HEK293 (cell line): ENCODE data around the gene KCTD11.

Source experiments
- CTCF ChIA-PET: fragments of 350-600 bp; formaldehyde crosslinking; extraction: SDS; loops from one replicate; lab custom pipeline; 2021; ENCODE audit warnings: antibody characterized with exemption; lab: Yijun Ruan, JAX
- POLR2A ChIA-PET: fragments of 300-600 bp; formaldehyde crosslinking; extraction: SDS; loops from one replicate; lab custom pipeline; 2020; ENCODE audit warnings: antibody characterized with exemption, inconsistent platforms; lab: Yijun Ruan, JAX
- H3K27ac ChIP-seq: fragments of 200-500 bp; sonication (Bioruptor generic); 2 replicates; pipeline ENCODE4 v1.5.1; 2014; ENCODE audit warnings: low read depth, low read length, control low read depth, inconsistent platforms; ENCODE audit errors: extremely low read depth
- H3K36me3 ChIP-seq, 2 experiments: fragments of 200-500 bp in 1 of 2; sonication (Bioruptor generic) in 1 of 2; 1 replicate in 1 of 2; 2 replicates in 1 of 2; pipeline ENCODE4 v1.5.1; 2014 to 2017; ENCODE audit warnings: inconsistent platforms in 2 of 2, low read length in 2 of 2; ENCODE audit not compliant: control insufficient read depth in 2 of 2, insufficient read depth in 1 of 2
- H3K4me1 ChIP-seq: fragments of 200-500 bp; sonication (Bioruptor generic); 2 replicates; pipeline ENCODE4 v1.5.1; 2014; ENCODE audit warnings: mild to moderate bottlenecking, low read length, inconsistent platforms; ENCODE audit not compliant: control insufficient read depth, insufficient read depth
- H3K4me3 ChIP-seq: 2 replicates; pipeline ENCODE4 v1.5.1; 2011; ENCODE audit warnings: low read depth, mild to moderate bottlenecking, control low read depth, low read length, moderate library complexity
- H3K9me3 ChIP-seq: fragments of 200-500 bp; sonication (Bioruptor generic); 2 replicates; pipeline ENCODE4 v1.5.1; 2014; ENCODE audit warnings: low read depth, low read length, inconsistent platforms; ENCODE audit not compliant: control insufficient read depth, insufficient read depth
- GLIS1 ChIP-seq: fragments of 450-650 bp; formaldehyde crosslinking; IDR thresholded peaks from 2 replicates; pipeline ENCODE4 v1.5.1; 2016; ENCODE audit warnings: missing biosample characterization, missing genetic modification characterization
- IKZF3 ChIP-seq: fragments of 450-650 bp; IDR thresholded peaks from 2 replicates; pipeline ENCODE4 v1.5.0; 2018; ENCODE audit warnings: missing biosample characterization, mild to moderate bottlenecking, missing genetic modification characterization, moderate library complexity
- SP2 ChIP-seq: fragments of 450-650 bp; formaldehyde crosslinking; IDR thresholded peaks from 2 replicates; pipeline ENCODE4 v1.5.1; 2016; ENCODE audit warnings: missing biosample characterization, missing genetic modification characterization
- SP3 ChIP-seq: fragments of 450-650 bp; formaldehyde crosslinking; IDR thresholded peaks from 2 replicates; pipeline ENCODE4 v1.5.1; 2016; ENCODE audit warnings: missing biosample characterization, missing genetic modification characterization
- ZBTB8A ChIP-seq: fragments of 450-650 bp; formaldehyde crosslinking; IDR thresholded peaks from 2 replicates; pipeline ENCODE4 v1.5.1; 2016; ENCODE audit warnings: missing biosample characterization, missing genetic modification characterization
- ZFHX2 ChIP-seq: fragments of 450-650 bp; formaldehyde crosslinking; conservative IDR thresholded peaks from 2 replicates; pipeline ENCODE4 v1.5.1; 2016; ENCODE audit warnings: missing biosample characterization, missing genetic modification characterization
- ZNF112 ChIP-seq: fragments of 450-650 bp; formaldehyde crosslinking; IDR thresholded peaks from 2 replicates; pipeline ENCODE4 v1.5.0; 2017; ENCODE audit warnings: missing biosample characterization, missing genetic modification characterization
- ZNF292 ChIP-seq: fragments of 450-650 bp; formaldehyde crosslinking; IDR thresholded peaks from 2 replicates; pipeline ENCODE4 v1.5.1; 2016; ENCODE audit warnings: low read depth, missing biosample characterization, missing genetic modification characterization, borderline replicate concordance
- ZNF311 ChIP-seq: fragments of 450-650 bp; formaldehyde crosslinking; IDR thresholded peaks from 2 replicates; pipeline ENCODE4 v1.5.1; 2017; ENCODE audit warnings: missing biosample characterization, missing genetic modification characterization, borderline replicate concordance
- ZNF335 ChIP-seq: fragments of 450-650 bp; formaldehyde crosslinking; conservative IDR thresholded peaks from 2 replicates; pipeline ENCODE4 v1.5.1; 2016; ENCODE audit warnings: missing biosample characterization, missing genetic modification characterization
- ZNF341 ChIP-seq: fragments of 450-650 bp; formaldehyde crosslinking; IDR thresholded peaks from 2 replicates; pipeline ENCODE4; 2016; ENCODE audit warnings: low read depth, missing biosample characterization, missing genetic modification characterization
- ZNF366 ChIP-seq: fragments of 450-650 bp; formaldehyde crosslinking; conservative IDR thresholded peaks from 2 replicates; pipeline ENCODE4 v1.5.1; 2016; ENCODE audit warnings: missing biosample characterization, missing genetic modification characterization
- ZNF548 ChIP-seq: fragments of 450-650 bp; formaldehyde crosslinking; IDR thresholded peaks from 2 replicates; pipeline ENCODE4 v1.5.1; 2016; ENCODE audit warnings: missing biosample characterization, missing genetic modification characterization
- ZNF558 ChIP-seq: fragments of 450-650 bp; formaldehyde crosslinking; IDR thresholded peaks from 2 replicates; pipeline ENCODE4 v1.5.1; 2016; ENCODE audit warnings: missing biosample characterization, missing genetic modification characterization
- ZNF600 ChIP-seq: fragments of 450-650 bp; formaldehyde crosslinking; IDR thresholded peaks from 2 replicates; pipeline ENCODE4 v1.5.1; 2016; ENCODE audit warnings: missing biosample characterization, missing genetic modification characterization
- ZNF654 ChIP-seq: fragments of 450-650 bp; formaldehyde crosslinking; IDR thresholded peaks from 2 replicates; pipeline ENCODE4 v1.5.1; 2016; ENCODE audit warnings: low read depth, missing biosample characterization, missing genetic modification characterization
- ZNF701 ChIP-seq: fragments of 450-650 bp; formaldehyde crosslinking; IDR thresholded peaks from 2 replicates; pipeline ENCODE4 v1.5.1; 2016; ENCODE audit warnings: missing biosample characterization, missing genetic modification characterization
- ZNF747 ChIP-seq: fragments of 450-650 bp; formaldehyde crosslinking; IDR thresholded peaks from 2 replicates; pipeline ENCODE4 v1.5.1; 2016; ENCODE audit warnings: missing biosample characterization, missing genetic modification characterization
- ZNF792 ChIP-seq: fragments of 450-650 bp; formaldehyde crosslinking; IDR thresholded peaks from 2 replicates; pipeline ENCODE4 v1.5.1; 2016; ENCODE audit warnings: missing biosample characterization, missing genetic modification characterization
- TF ChIP-seq, protein P1 (sequence below): fragments of 450-650 bp; formaldehyde crosslinking; IDR thresholded peaks from 2 replicates; pipeline ENCODE4 v1.5.1; 2016; ENCODE audit warnings: missing biosample characterization, missing genetic modification characterization
- TF ChIP-seq, protein P2 (sequence below): fragments of 450-650 bp; formaldehyde crosslinking; IDR thresholded peaks from 2 replicates; pipeline ENCODE4 v1.5.1; 2016; ENCODE audit warnings: missing biosample characterization, missing genetic modification characterization
- TF ChIP-seq, protein P3 (sequence below): fragments of 450-650 bp; formaldehyde crosslinking; IDR thresholded peaks from 2 replicates; pipeline ENCODE4 v1.5.1; 2016; ENCODE audit warnings: missing biosample characterization, missing genetic modification characterization
- TF ChIP-seq, protein P4 (sequence below): sonication (generic); formaldehyde crosslinking; IDR thresholded peaks from 2 replicates; pipeline ENCODE4 v1.8.1; 2022; ENCODE audit warnings: mild to moderate bottlenecking, moderate library complexity, missing genetic modification reagents
- TF ChIP-seq, protein P5 (sequence below): fragments of 450-650 bp; IDR thresholded peaks from 2 replicates; pipeline ENCODE4 v1.5.1; 2018; ENCODE audit warnings: missing biosample characterization, missing genetic modification characterization

Gene KCTD11

DNA sequence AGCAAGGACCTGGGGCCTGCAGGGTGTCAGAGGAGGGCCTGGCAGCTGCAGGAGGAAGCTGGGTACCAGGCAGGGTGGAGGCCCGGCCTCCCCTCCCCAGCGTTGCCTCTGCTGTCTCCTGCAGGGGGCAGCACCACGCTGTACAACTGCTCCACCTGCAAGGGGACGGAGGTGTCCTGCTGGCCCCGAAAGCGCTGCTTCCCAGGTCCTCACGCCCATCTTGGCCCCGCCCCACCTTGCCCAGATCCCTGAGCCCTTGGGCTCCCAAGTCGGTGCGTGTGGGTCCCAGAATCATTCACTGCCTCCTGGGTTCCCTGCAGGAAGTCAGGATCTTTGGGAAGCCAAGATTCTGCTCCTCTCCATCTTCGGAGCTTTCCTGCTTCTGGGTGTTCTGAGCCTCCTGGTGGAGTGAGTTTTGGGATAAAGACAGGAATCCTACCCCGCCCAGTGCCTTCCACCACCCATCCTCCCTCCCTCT, 4.1 kb downstream of the KCTD11 start (continued):
- TF ChIP-seq ZNF335: peak; percentile 82
- peak; percentile 44; the same call in 1 of the 2 replicates for TF ChIP-seq ZNF341 (tag by site-specific recombination)
- TF ChIP-seq, protein P1, sequence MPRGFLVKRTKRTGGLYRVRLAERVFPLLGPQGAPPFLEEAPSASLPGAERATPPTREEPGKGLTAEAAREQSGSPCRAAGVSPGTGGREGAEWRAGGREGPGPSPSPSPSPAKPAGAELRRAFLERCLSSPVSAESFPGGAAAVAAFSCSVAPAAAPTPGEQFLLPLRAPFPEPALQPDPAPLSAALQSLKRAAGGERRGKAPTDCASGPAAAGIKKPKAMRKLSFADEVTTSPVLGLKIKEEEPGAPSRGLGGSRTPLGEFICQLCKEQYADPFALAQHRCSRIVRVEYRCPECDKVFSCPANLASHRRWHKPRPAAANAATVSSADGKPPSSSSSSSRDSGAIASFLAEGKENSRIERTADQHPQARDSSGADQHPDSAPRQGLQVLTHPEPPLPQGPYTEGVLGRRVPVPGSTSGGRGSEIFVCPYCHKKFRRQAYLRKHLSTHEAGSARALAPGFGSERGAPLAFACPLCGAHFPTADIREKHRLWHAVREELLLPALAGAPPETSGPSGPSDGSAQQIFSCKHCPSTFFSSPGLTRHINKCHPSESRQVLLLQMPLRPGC (tag by site-specific recombination): no peak
- peak; percentile 30; the same call in 1 of the 2 replicates for TF ChIP-seq SP2 (tag by site-specific recombination)
- peak; percentile 67; the same call in 1 of the 2 replicates for TF ChIP-seq ZBTB8A (tag by site-specific recombination)
- TF ChIP-seq ZFHX2 (tag by site-specific recombination): peak; percentile 17; the same call in 1 of the 2 replicates
- peak; percentile 85 for TF ChIP-seq ZNF654 (tag by site-specific recombination)
- no peak for TF ChIP-seq ZNF292
- peak; percentile 64; the same call in 1 of the 2 replicates for TF ChIP-seq ZNF600 (tag by site-specific recombination)
- peak; percentile 66 for TF ChIP-seq IKZF3 (tag by site-specific recombination)
- TF ChIP-seq, protein P2, sequence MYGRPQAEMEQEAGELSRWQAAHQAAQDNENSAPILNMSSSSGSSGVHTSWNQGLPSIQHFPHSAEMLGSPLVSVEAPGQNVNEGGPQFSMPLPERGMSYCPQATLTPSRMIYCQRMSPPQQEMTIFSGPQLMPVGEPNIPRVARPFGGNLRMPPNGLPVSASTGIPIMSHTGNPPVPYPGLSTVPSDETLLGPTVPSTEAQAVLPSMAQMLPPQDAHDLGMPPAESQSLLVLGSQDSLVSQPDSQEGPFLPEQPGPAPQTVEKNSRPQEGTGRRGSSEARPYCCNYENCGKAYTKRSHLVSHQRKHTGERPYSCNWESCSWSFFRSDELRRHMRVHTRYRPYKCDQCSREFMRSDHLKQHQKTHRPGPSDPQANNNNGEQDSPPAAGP: peak; percentile 78; the same call in 1 of the 2 replicates
- TF ChIP-seq SP3 (tag by site-specific recombination): peak; percentile 75

DNA sequence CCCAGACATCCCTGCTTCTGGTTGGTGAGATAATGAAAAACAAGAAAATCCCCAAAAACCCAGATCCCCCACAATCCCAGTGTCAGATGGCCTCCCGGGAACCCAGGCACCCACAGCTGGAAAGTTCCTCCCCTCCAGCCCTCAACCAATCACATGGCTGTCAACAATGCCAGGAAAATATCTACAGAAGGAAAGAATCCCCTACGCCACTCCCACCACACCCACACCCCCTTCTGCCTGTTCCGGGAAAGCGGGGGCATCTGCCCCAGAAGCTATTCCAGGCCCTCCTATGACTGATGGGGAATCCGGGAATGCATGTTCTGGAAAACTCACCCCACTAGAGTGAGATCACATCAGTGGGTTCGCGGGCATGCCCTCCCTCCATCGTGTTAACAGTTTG, 4.8 kb downstream of the KCTD11 start:
- Histone ChIP-seq H3K4me3 (no peak overlapping the region), H3K9me3 (no peaks in the 10 kb centered on the region)
- ChIA-PET POLR2A (interaction anchor here (0.6 to 3.4 kb wide), 7 partner anchors 27 to 312 kb away, joined by 3 to 29 read pairs (median 6); partner anchors contain the start of gene TMEM256), CTCF (interaction anchor here (0.7 to 4.3 kb wide), 29 partner anchors 9 to 332 kb away, joined by 3 to 87 read pairs (median 8); partner anchors contain the start of genes CHRNB1, FGF11, SENP3 and SLC35G6)
- TF ChIP-seq ZNF792 (tag by site-specific recombination) (no peak), ZNF558 (no peak)
- TF ChIP-seq, protein P1 (tag by site-specific recombination): no peak
- TF ChIP-seq, all 188 proteins: peak for 0
- Histone ChIP-seq H3K27ac (no peak overlapping the region), H3K36me3 (no peaks in the 10 kb centered on the region), H3K4me1 (peaks cover 3% of the 10 kb centered on the region)

DNA sequence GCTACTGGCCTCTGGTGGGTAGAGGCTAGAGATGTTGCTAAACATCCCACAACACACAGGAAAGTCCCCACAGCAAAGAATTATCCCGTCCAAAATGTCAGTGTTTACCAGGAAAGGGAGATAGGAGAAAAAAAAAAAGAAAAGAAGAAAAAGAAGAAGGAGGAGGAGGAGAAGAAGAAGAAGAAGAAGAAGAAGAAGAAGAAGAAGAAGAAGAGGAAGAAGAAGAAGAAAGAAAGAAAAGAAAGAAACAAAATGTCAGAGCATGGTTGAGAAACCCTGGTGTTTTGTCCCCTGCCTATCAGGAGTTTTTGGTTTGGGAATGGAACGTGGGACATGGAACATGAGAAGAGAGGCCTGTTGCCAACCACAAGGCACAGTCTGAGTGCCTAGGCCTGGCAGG, 5.4 kb downstream of the KCTD11 start:
- no peak overlapping the region for H3K4me3 ChIP-seq
- ChIA-PET CTCF (interaction anchor here (1.7 to 4.3 kb wide), 8 partner anchors 9 to 202 kb away, joined by 3 to 87 read pairs (median 17); partner anchors contain the start of genes SENP3, TMEM102, TMEM256 and TNFSF13), POLR2A (interaction anchor here (0.6 to 3.4 kb wide), 2 partner anchors 47 to 313 kb away, joined by 4 to 29 read pairs; partner anchors contain the start of gene TMEM256)
- H3K27ac ChIP-seq: no peak overlapping the region
- H3K4me1 ChIP-seq: peaks cover under 1% of the 10 kb centered on the region; the same call in 1 of the 2 replicates
- no peaks in the 10 kb centered on the region for H3K9me3 ChIP-seq
- no peaks in the 10 kb centered on the region for H3K36me3 ChIP-seq
- TF ChIP-seq ZNF600 (tag by site-specific recombination) (0 out of 2 replicates have a peak, but pooled peaks have one; percentile 17), ZNF112 (tag by site-specific recombination) (no peak), ZNF701 (tag by site-specific recombination) (no peak), ZNF311 (tag by site-specific recombination) (no peak), ZNF366 (tag by site-specific recombination) (peak; percentile 39; the same call in 1 of the 2 replicates), ZNF548 (no peak), GLIS1 (tag by site-specific recombination) (no peak), ZNF747 (tag by site-specific recombination) (no peak)
- TF ChIP-seq, protein P3, sequence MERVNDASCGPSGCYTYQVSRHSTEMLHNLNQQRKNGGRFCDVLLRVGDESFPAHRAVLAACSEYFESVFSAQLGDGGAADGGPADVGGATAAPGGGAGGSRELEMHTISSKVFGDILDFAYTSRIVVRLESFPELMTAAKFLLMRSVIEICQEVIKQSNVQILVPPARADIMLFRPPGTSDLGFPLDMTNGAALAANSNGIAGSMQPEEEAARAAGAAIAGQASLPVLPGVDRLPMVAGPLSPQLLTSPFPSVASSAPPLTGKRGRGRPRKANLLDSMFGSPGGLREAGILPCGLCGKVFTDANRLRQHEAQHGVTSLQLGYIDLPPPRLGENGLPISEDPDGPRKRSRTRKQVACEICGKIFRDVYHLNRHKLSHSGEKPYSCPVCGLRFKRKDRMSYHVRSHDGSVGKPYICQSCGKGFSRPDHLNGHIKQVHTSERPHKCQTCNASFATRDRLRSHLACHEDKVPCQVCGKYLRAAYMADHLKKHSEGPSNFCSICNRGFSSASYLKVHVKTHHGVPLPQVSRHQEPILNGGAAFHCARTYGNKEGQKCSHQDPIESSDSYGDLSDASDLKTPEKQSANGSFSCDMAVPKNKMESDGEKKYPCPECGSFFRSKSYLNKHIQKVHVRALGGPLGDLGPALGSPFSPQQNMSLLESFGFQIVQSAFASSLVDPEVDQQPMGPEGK (tag by site-specific recombination): no peak
- TF ChIP-seq, protein P4, sequence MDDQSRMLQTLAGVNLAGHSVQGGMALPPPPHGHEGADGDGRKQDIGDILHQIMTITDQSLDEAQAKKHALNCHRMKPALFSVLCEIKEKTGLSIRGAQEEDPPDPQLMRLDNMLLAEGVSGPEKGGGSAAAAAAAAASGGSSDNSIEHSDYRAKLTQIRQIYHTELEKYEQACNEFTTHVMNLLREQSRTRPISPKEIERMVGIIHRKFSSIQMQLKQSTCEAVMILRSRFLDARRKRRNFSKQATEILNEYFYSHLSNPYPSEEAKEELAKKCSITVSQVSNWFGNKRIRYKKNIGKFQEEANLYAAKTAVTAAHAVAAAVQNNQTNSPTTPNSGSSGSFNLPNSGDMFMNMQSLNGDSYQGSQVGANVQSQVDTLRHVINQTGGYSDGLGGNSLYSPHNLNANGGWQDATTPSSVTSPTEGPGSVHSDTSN: no peak
- TF ChIP-seq, protein P5, sequence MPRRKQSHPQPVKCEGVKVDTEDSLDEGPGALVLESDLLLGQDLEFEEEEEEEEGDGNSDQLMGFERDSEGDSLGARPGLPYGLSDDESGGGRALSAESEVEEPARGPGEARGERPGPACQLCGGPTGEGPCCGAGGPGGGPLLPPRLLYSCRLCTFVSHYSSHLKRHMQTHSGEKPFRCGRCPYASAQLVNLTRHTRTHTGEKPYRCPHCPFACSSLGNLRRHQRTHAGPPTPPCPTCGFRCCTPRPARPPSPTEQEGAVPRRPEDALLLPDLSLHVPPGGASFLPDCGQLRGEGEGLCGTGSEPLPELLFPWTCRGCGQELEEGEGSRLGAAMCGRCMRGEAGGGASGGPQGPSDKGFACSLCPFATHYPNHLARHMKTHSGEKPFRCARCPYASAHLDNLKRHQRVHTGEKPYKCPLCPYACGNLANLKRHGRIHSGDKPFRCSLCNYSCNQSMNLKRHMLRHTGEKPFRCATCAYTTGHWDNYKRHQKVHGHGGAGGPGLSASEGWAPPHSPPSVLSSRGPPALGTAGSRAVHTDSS (tag by site-specific recombination): peak; percentile 90
